Mesenchymal stem cell (in vitro differentiated cells and primary cell): ENCODE measurements around the gene HPDL.
A peak's percentile ranks its signal among the peaks of the same experiment; 100 is the strongest.

Source experiments
- DNase-seq: peaks from one replicate; pipeline ENCODE4 v3.0.0-alpha.2; 2013
- H2AFZ ChIP-seq: one replicate; pipeline ENCODE4 v1.6.1; 2013; ENCODE audit warnings: low read depth, mild to moderate bottlenecking, control low read depth, inconsistent platforms, low read length, moderate library complexity
- H2AK5ac ChIP-seq: 2 replicates; pipeline ENCODE4 v1.6.1; 2013; ENCODE audit warnings: low read length, moderate library complexity, mild to moderate bottlenecking, inconsistent platforms; ENCODE audit not compliant: severe bottlenecking
- H2BK120ac ChIP-seq: one replicate; pipeline ENCODE4 v1.6.1; 2013; ENCODE audit warnings: low read depth, mild to moderate bottlenecking, inconsistent platforms, low read length, moderate library complexity
- H2BK12ac ChIP-seq, 2 experiments: one replicate each; pipeline ENCODE4 v1.6.1; 2013; ENCODE audit warnings: inconsistent platforms in 2 of 2, low read length in 2 of 2, mild to moderate bottlenecking in 2 of 2, moderate library complexity in 2 of 2, control low read depth in 1 of 2
- H2BK15ac ChIP-seq: one replicate; pipeline ENCODE4 v1.6.1; 2013; ENCODE audit warnings: mild to moderate bottlenecking, low read depth, inconsistent platforms; ENCODE audit not compliant: poor library complexity, severe bottlenecking
- H2BK5ac ChIP-seq: 2 replicates; pipeline ENCODE4 v1.6.1; 2013; ENCODE audit warnings: low read depth, mild to moderate bottlenecking, low read length, control low read depth, inconsistent platforms; ENCODE audit not compliant: poor library complexity, severe bottlenecking
- H3K14ac ChIP-seq, 2 experiments: one replicate each; pipeline ENCODE4 v1.6.1; 2013; ENCODE audit warnings: inconsistent platforms in 2 of 2, low read length in 2 of 2, control low read depth in 1 of 2, mild to moderate bottlenecking in 1 of 2, moderate library complexity in 1 of 2
- H3K18ac ChIP-seq, 2 experiments: one replicate each; pipeline ENCODE4 v1.6.1; 2013; ENCODE audit warnings: inconsistent platforms in 2 of 2, low read length in 2 of 2, control low read depth in 1 of 2, low read depth in 1 of 2, mild to moderate bottlenecking in 1 of 2
- H3K23ac ChIP-seq, 2 experiments: one replicate each; pipeline ENCODE4 v1.6.1; 2013; ENCODE audit warnings: inconsistent platforms in 2 of 2, low read length in 2 of 2, mild to moderate bottlenecking in 2 of 2, moderate library complexity in 2 of 2, control low read depth in 1 of 2
- H3K27ac ChIP-seq: 2 replicates; pipeline ENCODE4 v1.5.1; 2013; ENCODE audit warnings: mild to moderate bottlenecking, moderate library complexity, low read length, control low read depth, inconsistent platforms; ENCODE audit not compliant: poor library complexity, severe bottlenecking
- H3K27me3 ChIP-seq, 2 experiments: 2 replicates each; pipeline versions ENCODE4 v1.6.1 to v1.7.0; 2013; ENCODE audit warnings: low read length in 2 of 2, mild to moderate bottlenecking in 2 of 2, moderate library complexity in 2 of 2, control low read depth in 1 of 2, inconsistent platforms in 1 of 2; ENCODE audit not compliant: control insufficient read depth in 1 of 2, insufficient read depth in 1 of 2
- H3K36me3 ChIP-seq, 2 experiments: 2 replicates each; pipeline versions ENCODE4 v1.6.1 to v1.7.0; 2013; ENCODE audit warnings: low read length in 2 of 2, control low read depth in 1 of 2, inconsistent platforms in 1 of 2, low read depth in 1 of 2, mild to moderate bottlenecking in 1 of 2; ENCODE audit not compliant: insufficient read depth in 2 of 2, control insufficient read depth in 1 of 2
- H3K4ac ChIP-seq, 2 experiments: one replicate each; pipeline ENCODE4 v1.6.1; 2013; ENCODE audit warnings: inconsistent platforms in 2 of 2, low read length in 2 of 2, mild to moderate bottlenecking in 2 of 2, moderate library complexity in 2 of 2, control low read depth in 1 of 2, low read depth in 1 of 2
- H3K4me1 ChIP-seq: 2 replicates; pipeline ENCODE4 v1.6.1; 2013; ENCODE audit warnings: low read depth, low read length, control low read depth; ENCODE audit not compliant: control insufficient read depth, insufficient read depth
- H3K4me2 ChIP-seq: 2 replicates; pipeline ENCODE4 v1.6.1; 2013; ENCODE audit warnings: low read length, mild to moderate bottlenecking, inconsistent platforms; ENCODE audit not compliant: poor library complexity, severe bottlenecking
- H3K4me3 ChIP-seq, 2 experiments: 2 replicates each; pipeline versions ENCODE4 v1.5.1 to v1.7.0; 2013; ENCODE audit warnings: low read length in 2 of 2, mild to moderate bottlenecking in 2 of 2, control low read depth in 1 of 2, low read depth in 1 of 2; ENCODE audit not compliant: insufficient read depth in 1 of 2
- H3K79me1 ChIP-seq: replicated peaks from 2 replicates; pipeline ENCODE4 v1.6.1; 2013; ENCODE audit warnings: mild to moderate bottlenecking, control low read depth, low read length, inconsistent platforms; ENCODE audit not compliant: poor library complexity, severe bottlenecking
- H3K9ac ChIP-seq: 2 replicates; pipeline ENCODE4 v1.7.0; 2013; ENCODE audit warnings: mild to moderate bottlenecking, low read length, moderate library complexity
- H3K9me3 ChIP-seq: 2 replicates; pipeline ENCODE4 v1.7.0; 2013; ENCODE audit warnings: mild to moderate bottlenecking, low read length; ENCODE audit not compliant: control insufficient read depth
- H4K8ac ChIP-seq: one replicate; pipeline ENCODE4 v1.6.1; 2013; ENCODE audit warnings: inconsistent platforms, mild to moderate bottlenecking, low read length, moderate library complexity
- H4K91ac ChIP-seq: one replicate; pipeline ENCODE4 v1.6.1; 2013; ENCODE audit warnings: mild to moderate bottlenecking, low read length, inconsistent platforms
- WGBS: methylation state at CpG from one replicate; pipeline ENCODE4 v1.1.7; 2013; ENCODE audit warnings: mixed read lengths; 5-methylcytosine and 5-hydroxymethylcytosine counted together

The HPDL gene

DNA sequence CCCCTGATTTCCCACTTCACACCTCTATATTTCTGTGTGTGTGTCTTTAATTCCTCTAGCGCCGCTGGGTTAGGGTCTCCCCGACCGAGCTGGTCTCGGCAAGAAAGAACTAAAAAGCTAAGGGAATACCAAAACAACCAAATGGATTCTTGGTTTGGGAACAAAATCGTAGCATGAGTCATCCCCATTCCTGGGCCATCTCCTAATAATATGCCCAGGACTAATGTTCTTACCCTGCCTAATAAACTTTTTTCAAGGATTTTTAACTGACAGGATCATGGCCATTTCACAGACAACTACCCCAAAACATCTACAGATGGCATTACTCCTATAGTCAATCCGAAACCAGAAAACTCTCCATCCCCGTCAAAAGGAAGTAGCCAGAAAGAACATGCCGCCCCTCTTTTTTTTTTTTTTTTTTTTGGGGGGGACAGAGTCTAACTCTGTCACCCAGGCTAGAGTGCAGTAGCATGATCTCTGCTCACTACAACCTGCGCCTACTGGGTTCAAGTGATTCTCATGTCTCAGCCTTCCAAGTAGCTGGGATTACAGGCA is 4.1 kb upstream of the HPDL start:
- no peak overlapping the region for H3K9ac ChIP-seq
- peaks cover 5% of the 10 kb centered on the region for H3K4me1 ChIP-seq
- H3K36me3 ChIP-seq = peaks cover 0 to 12% of the 10 kb centered on the region in 2 experiments
- H3K79me1 ChIP-seq = no peaks in the 10 kb centered on the region
- no peak overlapping the region for H3K23ac ChIP-seq
- no peak for DNase-seq
- WGBS = 89% methylated on average over 10 of the region's 10 CpGs
- H3K9me3 ChIP-seq = no peaks in the 10 kb centered on the region
- H2BK120ac ChIP-seq = no peak overlapping the region
- H4K91ac ChIP-seq = no peak overlapping the region
- H2BK12ac ChIP-seq = no peak overlapping the region
- no peak overlapping the region for H3K18ac ChIP-seq
- H3K27ac ChIP-seq = no peak overlapping the region
- no peak overlapping the region for H2BK5ac ChIP-seq
- no peak overlapping the region for H3K4me3 ChIP-seq
- H2AFZ ChIP-seq = no peak overlapping the region
- no peak overlapping the region for H3K14ac ChIP-seq
- H3K27me3 ChIP-seq = peaks cover 4 to 12% of the 10 kb centered on the region in 2 experiments
- no peak overlapping the region for H2AK5ac ChIP-seq
- H4K8ac ChIP-seq = no peak overlapping the region
- no peak overlapping the region for H2BK15ac ChIP-seq
- no peak overlapping the region for H3K4me2 ChIP-seq
- H3K4ac ChIP-seq = no peak overlapping the region

DNA sequence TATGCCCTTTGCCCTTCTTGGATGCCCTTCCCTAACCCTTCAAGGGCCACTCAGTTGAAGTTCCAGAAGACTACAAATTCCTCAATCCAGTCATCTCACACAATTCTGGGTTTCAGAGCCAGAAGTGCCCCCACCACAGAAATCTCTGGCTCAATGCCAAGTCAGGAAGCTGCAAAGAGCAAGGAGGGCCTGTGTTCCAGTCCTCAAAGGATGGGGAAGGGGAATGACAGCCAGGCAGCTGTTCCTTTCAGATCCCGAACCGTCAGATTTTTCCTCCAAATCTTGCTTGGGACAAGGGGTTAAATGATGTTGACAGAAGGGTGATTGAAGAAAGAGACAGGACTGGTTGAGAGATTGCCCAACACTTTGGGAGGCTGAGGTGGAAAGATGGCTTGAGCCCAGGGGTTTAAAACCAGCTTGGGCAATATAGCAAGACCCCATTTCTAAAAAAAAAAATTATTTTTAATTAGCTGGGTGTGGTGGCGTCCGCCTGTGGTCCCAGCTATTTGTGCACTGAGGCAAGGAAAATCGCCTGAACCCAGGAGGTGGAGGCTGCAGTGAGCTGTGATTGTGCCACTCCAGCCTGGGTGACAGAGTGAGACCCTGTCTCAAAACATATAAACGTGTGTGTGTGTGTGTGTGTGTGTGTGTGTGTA is 716 bp upstream of the HPDL start:
- no peak overlapping the region for H3K14ac ChIP-seq
- H2BK15ac ChIP-seq = no peak overlapping the region
- H2BK12ac ChIP-seq = no peak overlapping the region
- H3K4ac ChIP-seq = no peak overlapping the region
- no peak overlapping the region for H4K91ac ChIP-seq
- no peaks in the 10 kb centered on the region for H3K79me1 ChIP-seq
- no peak overlapping the region for H3K4me2 ChIP-seq
- H3K36me3 ChIP-seq = peaks cover 7 to 27% of the 10 kb centered on the region in 2 experiments
- H3K27ac ChIP-seq = no peak overlapping the region
- H2AK5ac ChIP-seq = no peak overlapping the region
- no peak overlapping the region for H2BK120ac ChIP-seq
- H3K18ac ChIP-seq = no peak overlapping the region
- H2AFZ ChIP-seq = no peak overlapping the region
- no peaks in the 10 kb centered on the region for H3K9me3 ChIP-seq
- no peak overlapping the region for H2BK5ac ChIP-seq
- peaks cover 0 to 5% of the 10 kb centered on the region in 2 experiments for H3K27me3 ChIP-seq
- peak overlapping the region; percentile 52 for H3K9ac ChIP-seq
- H3K4me3 ChIP-seq = peak overlapping the region in 1 of 2 experiments; percentile 84
- WGBS = 69% methylated on average over 6 of the region's 6 CpGs
- no peak for DNase-seq
- H3K23ac ChIP-seq = no peak overlapping the region
- H4K8ac ChIP-seq = no peak overlapping the region
- peaks cover 5% of the 10 kb centered on the region for H3K4me1 ChIP-seq

DNA sequence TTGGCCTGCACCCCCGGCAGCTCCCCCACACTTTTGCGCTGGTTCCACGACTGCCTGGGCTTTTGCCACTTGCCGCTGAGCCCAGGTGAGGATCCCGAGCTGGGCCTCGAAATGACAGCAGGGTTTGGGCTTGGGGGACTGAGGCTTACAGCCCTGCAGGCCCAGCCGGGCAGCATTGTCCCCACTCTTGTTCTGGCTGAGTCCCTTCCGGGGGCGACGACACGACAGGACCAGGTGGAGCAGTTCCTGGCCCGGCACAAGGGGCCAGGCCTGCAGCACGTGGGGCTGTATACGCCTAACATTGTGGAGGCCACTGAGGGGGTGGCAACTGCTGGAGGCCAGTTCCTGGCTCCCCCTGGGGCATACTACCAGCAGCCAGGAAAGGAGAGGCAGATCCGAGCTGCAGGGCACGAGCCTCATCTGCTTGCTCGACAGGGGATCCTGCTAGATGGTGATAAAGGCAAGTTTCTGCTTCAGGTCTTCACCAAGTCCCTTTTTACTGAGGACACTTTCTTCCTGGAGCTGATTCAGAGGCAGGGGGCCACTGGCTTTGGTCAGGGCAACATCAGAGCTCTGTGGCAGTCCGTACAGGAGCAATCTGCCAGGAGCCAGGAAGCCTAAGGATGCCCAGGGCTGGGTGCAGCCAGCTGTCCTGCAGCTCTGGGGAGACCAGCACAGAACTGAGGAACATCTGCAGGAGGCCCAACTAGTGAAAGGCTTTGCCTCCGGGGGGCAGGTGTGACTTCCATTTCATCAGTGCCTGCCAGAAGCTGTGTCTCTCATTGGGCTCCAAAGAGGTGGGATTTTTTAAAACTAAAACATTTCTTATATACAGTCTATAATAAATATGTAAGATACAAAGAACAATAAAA is 1.2 kb downstream of the HPDL start:
- H2AK5ac ChIP-seq = no peak overlapping the region
- no peak overlapping the region for H3K4me2 ChIP-seq
- DNase-seq = no peak
- H3K27me3 ChIP-seq = peaks cover 0 to 5% of the 10 kb centered on the region in 2 experiments
- H4K8ac ChIP-seq = no peak overlapping the region
- 76% methylated on average over 18 of the region's 19 CpGs for WGBS
- H2BK15ac ChIP-seq = no peak overlapping the region
- peaks cover 2% of the 10 kb centered on the region for H3K79me1 ChIP-seq
- no peak overlapping the region for H3K4ac ChIP-seq
- H3K4me1 ChIP-seq = peaks cover 5% of the 10 kb centered on the region
- no peak overlapping the region for H2AFZ ChIP-seq
- no peaks in the 10 kb centered on the region for H3K9me3 ChIP-seq
- no peak overlapping the region for H3K18ac ChIP-seq
- peak overlapping the region in 1 of 2 experiments; percentile 84 for H3K4me3 ChIP-seq
- no peak overlapping the region for H2BK120ac ChIP-seq
- H3K36me3 ChIP-seq = peaks cover 26 to 46% of the 10 kb centered on the region in 2 experiments
- H3K9ac ChIP-seq = no peak overlapping the region
- no peak overlapping the region for H3K27ac ChIP-seq
- H4K91ac ChIP-seq = no peak overlapping the region
- H3K23ac ChIP-seq = no peak overlapping the region
- no peak overlapping the region for H2BK5ac ChIP-seq
- no peak overlapping the region for H3K14ac ChIP-seq
- H2BK12ac ChIP-seq = no peak overlapping the region

DNA sequence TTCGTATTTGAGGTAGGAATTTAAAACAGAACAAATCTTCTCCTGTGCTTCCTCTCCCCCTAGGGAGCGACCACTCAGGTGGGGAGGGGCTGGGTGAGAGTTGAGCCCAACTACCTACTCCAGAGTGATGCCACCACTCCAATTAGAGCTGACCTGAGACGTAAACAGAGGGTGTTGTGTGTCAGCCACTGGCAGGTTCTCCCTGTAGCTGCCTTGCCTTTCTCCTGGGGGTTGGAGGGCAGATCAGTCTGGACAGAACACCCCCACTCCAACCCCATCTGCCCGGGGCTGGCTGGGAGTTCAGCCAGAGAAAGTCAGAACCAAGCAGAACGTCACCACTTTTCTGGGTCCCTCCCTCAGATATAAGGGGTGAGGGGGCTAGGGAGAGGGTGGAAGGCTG is 2.0 kb downstream of the HPDL start:
- H2BK5ac ChIP-seq = no peak overlapping the region
- H3K27ac ChIP-seq = no peak overlapping the region
- no peak overlapping the region for H2BK15ac ChIP-seq
- H2AK5ac ChIP-seq = no peak overlapping the region
- H4K91ac ChIP-seq = no peak overlapping the region
- no peak overlapping the region for H3K4me3 ChIP-seq
- H3K4me2 ChIP-seq = no peak overlapping the region
- H3K18ac ChIP-seq = no peak overlapping the region
- H2BK120ac ChIP-seq = no peak overlapping the region
- H3K27me3 ChIP-seq = peaks cover 0 to 5% of the 10 kb centered on the region in 2 experiments
- H3K14ac ChIP-seq = no peak overlapping the region
- H4K8ac ChIP-seq = no peak overlapping the region
- H3K79me1 ChIP-seq = peaks cover 2% of the 10 kb centered on the region
- no peaks in the 10 kb centered on the region for H3K9me3 ChIP-seq
- no peak overlapping the region for H2BK12ac ChIP-seq
- 87% methylated on average over 2 of the region's 5 CpGs for WGBS
- H2AFZ ChIP-seq = no peak overlapping the region
- H3K4me1 ChIP-seq = peaks cover 5% of the 10 kb centered on the region
- peaks cover 34 to 53% of the 10 kb centered on the region in 2 experiments for H3K36me3 ChIP-seq
- no peak for DNase-seq
- H3K9ac ChIP-seq = no peak overlapping the region
- H3K23ac ChIP-seq = no peak overlapping the region
- no peak overlapping the region for H3K4ac ChIP-seq
